Measurements from ENCODE around the gene CRTAP.

GRCh38 chr3:33071181-33071580, 42.6 kb upstream of the CRTAP start:
- TF ChIP-seq POLR2A (IDR thresholded peaks at IDR 0.05), result no peak
- no peak for TF ChIP-seq POLR2AphosphoS5 (IDR thresholded peaks at IDR 0.05)
- TF ChIP-seq CTCF (IDR thresholded peaks at IDR 0.05), result no peak
- TF ChIP-seq EP300 (IDR thresholded peaks at IDR 0.05), result no peak

Measured in sigmoid colon (tissue), 4 donors.